ENCODE measurements around the gene APMAP. TPM values are rescaled to one million over a fixed set of nuclear protein-coding genes. Genes with fewer than 3 reads are reported as not detected.

The APMAP gene
- total and polyA plus RNA-seq, 2 of the 13 experiments (the other 11 are each of a cell fraction or from before 2014, with no cell fraction given), result 168 to 214 TPM

DNA sequence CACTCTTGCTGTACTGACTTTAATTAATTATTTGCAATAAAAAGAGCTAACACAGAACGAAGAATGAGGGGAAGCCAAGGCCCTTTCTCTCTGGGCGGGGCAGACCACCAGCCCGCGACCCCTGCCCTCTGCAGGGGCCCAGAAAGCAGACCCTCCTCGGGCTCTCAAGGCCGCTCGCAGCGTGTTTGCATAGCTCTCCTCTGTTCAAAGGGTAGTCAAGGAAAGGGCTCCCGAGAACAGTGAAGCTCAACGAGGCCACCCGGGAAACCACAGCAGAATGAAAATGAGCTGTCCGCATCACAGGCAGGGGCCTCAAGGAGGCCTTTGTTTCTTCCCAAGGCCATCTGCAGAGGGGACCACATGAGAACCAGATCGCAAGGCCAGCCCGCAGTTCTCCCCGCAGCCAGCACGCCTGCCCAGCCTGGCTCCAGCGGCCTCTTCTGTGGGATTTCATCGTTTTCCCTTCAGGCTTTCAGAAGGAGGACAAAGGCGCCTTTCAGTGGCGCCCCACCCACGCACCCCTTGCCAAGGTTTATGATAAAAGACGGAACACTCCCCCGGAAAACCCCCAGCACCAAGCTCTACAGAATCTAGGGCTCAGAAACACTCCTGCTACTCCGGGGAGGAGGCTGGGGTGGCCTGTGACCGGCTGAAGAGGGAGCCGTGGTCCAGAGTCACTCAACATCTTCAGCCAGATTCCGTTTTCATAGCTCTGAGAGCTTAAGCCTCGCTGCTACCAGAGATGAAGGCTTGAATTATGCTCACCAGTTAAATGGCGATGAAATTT is 40.1 kb upstream of the APMAP start (continued):
- no peak for TF ChIP-seq RARG (CRISPR knock-in tag; IDR thresholded peaks at IDR 0.05; ENCODE audit: low read depth)
- TF ChIP-seq MZF1 (CRISPR knock-in tag; IDR thresholded peaks at IDR 0.05; ENCODE audit: borderline replicate concordance), result no peak
- TF ChIP-seq ZSCAN25 (CRISPR knock-in tag; IDR thresholded peaks at IDR 0.05), result no peak
- no peak for TF ChIP-seq ZFP36L2 (CRISPR knock-in tag; IDR thresholded peaks at IDR 0.05)
- no peak; the same call in 1 of the 2 replicates for TF ChIP-seq MTF2 (CRISPR knock-in tag; IDR thresholded peaks at IDR 0.05; ENCODE audit: borderline replicate concordance)
- TF ChIP-seq FOSL2 (CRISPR knock-in tag; IDR thresholded peaks at IDR 0.05), result peak; percentile 21; the same call in 1 of the 2 replicates
- TF ChIP-seq MLLT10 (CRISPR knock-in tag; IDR thresholded peaks at IDR 0.05), result no peak
- TF ChIP-seq, protein P1, sequence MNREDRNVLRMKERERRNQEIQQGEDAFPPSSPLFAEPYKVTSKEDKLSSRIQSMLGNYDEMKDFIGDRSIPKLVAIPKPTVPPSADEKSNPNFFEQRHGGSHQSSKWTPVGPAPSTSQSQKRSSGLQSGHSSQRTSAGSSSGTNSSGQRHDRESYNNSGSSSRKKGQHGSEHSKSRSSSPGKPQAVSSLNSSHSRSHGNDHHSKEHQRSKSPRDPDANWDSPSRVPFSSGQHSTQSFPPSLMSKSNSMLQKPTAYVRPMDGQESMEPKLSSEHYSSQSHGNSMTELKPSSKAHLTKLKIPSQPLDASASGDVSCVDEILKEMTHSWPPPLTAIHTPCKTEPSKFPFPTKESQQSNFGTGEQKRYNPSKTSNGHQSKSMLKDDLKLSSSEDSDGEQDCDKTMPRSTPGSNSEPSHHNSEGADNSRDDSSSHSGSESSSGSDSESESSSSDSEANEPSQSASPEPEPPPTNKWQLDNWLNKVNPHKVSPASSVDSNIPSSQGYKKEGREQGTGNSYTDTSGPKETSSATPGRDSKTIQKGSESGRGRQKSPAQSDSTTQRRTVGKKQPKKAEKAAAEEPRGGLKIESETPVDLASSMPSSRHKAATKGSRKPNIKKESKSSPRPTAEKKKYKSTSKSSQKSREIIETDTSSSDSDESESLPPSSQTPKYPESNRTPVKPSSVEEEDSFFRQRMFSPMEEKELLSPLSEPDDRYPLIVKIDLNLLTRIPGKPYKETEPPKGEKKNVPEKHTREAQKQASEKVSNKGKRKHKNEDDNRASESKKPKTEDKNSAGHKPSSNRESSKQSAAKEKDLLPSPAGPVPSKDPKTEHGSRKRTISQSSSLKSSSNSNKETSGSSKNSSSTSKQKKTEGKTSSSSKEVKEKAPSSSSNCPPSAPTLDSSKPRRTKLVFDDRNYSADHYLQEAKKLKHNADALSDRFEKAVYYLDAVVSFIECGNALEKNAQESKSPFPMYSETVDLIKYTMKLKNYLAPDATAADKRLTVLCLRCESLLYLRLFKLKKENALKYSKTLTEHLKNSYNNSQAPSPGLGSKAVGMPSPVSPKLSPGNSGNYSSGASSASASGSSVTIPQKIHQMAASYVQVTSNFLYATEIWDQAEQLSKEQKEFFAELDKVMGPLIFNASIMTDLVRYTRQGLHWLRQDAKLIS (CRISPR knock-in tag; IDR thresholded peaks at IDR 0.05), result no peak
- TF ChIP-seq RARA (CRISPR knock-in tag; IDR thresholded peaks at IDR 0.05), result peak; percentile 47
- TF ChIP-seq CEBPB (IDR thresholded peaks at IDR 0.05; ENCODE audit: borderline replicate concordance, low read depth, low read length), result no peak
- no peak for TF ChIP-seq SRY (CRISPR knock-in tag; IDR thresholded peaks at IDR 0.05)
- TF ChIP-seq FOXC1 (CRISPR knock-in tag; IDR thresholded peaks at IDR 0.05; ENCODE audit: borderline replicate concordance), result no peak
- TF ChIP-seq ZNF883 (CRISPR knock-in tag; IDR thresholded peaks at IDR 0.05; ENCODE audit: not compliant biosample characterization), result no peak
- TF ChIP-seq ZBTB3 (CRISPR knock-in tag; IDR thresholded peaks at IDR 0.05; ENCODE audit: borderline replicate concordance, low read depth), result no peak
- no peak for TF ChIP-seq DMAP1 (CRISPR knock-in tag; IDR thresholded peaks at IDR 0.05)
- no peak for TF ChIP-seq REXO4 (CRISPR knock-in tag; IDR thresholded peaks at IDR 0.05; ENCODE audit: borderline replicate concordance)
- TF ChIP-seq HOXA5 (CRISPR knock-in tag; IDR thresholded peaks at IDR 0.05), result 0 out of 2 replicates have a peak, but pooled peaks have one; percentile 83
- TF ChIP-seq GATA4 (IDR thresholded peaks at IDR 0.05; ENCODE audit: borderline replicate concordance, low read depth), result no peak
- TF ChIP-seq HNRNPK (IDR thresholded peaks at IDR 0.05; ENCODE audit: low read depth, low read length, poor library complexity, severe bottlenecking), result no peak
- TF ChIP-seq ZNF484 (CRISPR knock-in tag; IDR thresholded peaks at IDR 0.05; ENCODE audit: borderline replicate concordance, low read depth), result no peak
- TF ChIP-seq POGZ (CRISPR knock-in tag; IDR thresholded peaks at IDR 0.05), result peak; percentile 39; the same call in 1 of the 2 replicates
- no peak for TF ChIP-seq REPIN1 (CRISPR knock-in tag; IDR thresholded peaks at IDR 0.05; ENCODE audit: borderline replicate concordance, low read depth)
- no peak for TF ChIP-seq ZNF7 (CRISPR knock-in tag; IDR thresholded peaks at IDR 0.05)
- TF ChIP-seq HHEX (CRISPR knock-in tag; IDR thresholded peaks at IDR 0.05), result no peak
- TF ChIP-seq, protein P2, sequence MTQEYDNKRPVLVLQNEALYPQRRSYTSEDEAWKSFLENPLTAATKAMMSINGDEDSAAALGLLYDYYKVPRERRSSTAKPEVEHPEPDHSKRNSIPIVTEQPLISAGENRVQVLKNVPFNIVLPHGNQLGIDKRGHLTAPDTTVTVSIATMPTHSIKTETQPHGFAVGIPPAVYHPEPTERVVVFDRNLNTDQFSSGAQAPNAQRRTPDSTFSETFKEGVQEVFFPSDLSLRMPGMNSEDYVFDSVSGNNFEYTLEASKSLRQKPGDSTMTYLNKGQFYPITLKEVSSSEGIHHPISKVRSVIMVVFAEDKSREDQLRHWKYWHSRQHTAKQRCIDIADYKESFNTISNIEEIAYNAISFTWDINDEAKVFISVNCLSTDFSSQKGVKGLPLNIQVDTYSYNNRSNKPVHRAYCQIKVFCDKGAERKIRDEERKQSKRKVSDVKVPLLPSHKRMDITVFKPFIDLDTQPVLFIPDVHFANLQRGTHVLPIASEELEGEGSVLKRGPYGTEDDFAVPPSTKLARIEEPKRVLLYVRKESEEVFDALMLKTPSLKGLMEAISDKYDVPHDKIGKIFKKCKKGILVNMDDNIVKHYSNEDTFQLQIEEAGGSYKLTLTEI (CRISPR knock-in tag; conservative IDR thresholded peaks at IDR 0.05), result no peak
- no peak for TF ChIP-seq ZNF230 (CRISPR knock-in tag; IDR thresholded peaks at IDR 0.05)
- peak; percentile 56 for TF ChIP-seq PTBP1 (IDR thresholded peaks at IDR 0.05; ENCODE audit: low read depth, low read length, poor library complexity, severe bottlenecking)

All from HepG2 (cell line).